Measurements from ENCODE around the gene INHBC.

INHBC gene

DNA sequence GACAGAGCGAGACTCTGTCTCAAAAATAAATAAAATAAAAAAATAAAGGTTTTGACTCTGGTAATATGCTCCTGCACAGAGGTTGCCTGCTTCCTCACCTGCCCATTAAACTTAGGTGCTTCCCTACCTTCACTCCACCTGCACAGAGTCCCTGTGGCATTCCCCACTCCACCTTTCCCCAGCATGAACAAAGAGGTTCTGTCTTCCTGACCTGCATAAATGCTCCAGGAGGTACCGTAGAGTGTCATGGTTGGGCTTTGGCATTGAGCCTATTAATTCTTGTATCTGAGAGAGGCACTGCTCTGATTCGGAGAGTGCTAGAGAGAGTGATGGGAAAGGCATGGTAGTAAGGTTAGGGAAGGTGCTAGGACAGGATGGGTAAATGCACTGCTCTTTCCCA lies 38.8 kb downstream of the INHBC start:
- H3K4me3 ChIP-seq (replicated peaks; ENCODE audit: low read depth, low read length) = no peak overlapping the region
- H3K27me3 ChIP-seq (replicated peaks; ENCODE audit: control insufficient read depth, insufficient read depth, low read length) = no peaks in the 10 kb centered on the region
- peaks cover 25% of the 10 kb centered on the region for H3K36me3 ChIP-seq (ENCODE audit: control insufficient read depth, insufficient read depth, low read length)
- DNase-seq (ENCODE audit: extremely low read depth, insufficient read length) = no peak
- TF ChIP-seq, protein P1, sequence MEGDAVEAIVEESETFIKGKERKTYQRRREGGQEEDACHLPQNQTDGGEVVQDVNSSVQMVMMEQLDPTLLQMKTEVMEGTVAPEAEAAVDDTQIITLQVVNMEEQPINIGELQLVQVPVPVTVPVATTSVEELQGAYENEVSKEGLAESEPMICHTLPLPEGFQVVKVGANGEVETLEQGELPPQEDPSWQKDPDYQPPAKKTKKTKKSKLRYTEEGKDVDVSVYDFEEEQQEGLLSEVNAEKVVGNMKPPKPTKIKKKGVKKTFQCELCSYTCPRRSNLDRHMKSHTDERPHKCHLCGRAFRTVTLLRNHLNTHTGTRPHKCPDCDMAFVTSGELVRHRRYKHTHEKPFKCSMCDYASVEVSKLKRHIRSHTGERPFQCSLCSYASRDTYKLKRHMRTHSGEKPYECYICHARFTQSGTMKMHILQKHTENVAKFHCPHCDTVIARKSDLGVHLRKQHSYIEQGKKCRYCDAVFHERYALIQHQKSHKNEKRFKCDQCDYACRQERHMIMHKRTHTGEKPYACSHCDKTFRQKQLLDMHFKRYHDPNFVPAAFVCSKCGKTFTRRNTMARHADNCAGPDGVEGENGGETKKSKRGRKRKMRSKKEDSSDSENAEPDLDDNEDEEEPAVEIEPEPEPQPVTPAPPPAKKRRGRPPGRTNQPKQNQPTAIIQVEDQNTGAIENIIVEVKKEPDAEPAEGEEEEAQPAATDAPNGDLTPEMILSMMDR (IDR thresholded peaks at IDR 0.05; ENCODE audit: insufficient read depth, low read length, poor library complexity, severe bottlenecking) = no peak

DNA sequence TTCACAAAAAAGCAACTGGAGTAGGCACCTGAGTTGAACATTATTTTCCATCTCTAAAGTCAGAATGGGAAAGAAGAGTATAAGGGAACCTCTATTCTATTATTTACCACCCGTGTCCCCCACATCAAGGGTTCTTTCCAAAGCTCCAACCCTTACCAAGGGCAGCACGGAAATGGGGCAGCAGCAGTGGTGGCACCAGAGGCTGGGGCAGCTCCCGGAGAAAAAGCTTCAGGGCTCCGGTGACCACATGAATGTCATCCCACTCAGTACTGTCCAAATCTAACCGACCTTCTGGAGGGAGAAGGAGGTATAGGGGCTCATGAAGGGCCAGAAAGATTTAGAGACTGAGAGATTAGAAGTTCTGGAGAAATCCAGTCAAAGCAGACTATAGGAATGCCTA lies 39.3 kb downstream of the INHBC start:
- no peaks in the 10 kb centered on the region for H3K27me3 ChIP-seq (replicated peaks; ENCODE audit: control insufficient read depth, insufficient read depth, low read length)
- TF ChIP-seq, protein P1 (IDR thresholded peaks at IDR 0.05; ENCODE audit: insufficient read depth, low read length, poor library complexity, severe bottlenecking) = no peak
- peaks cover 25% of the 10 kb centered on the region for H3K36me3 ChIP-seq (ENCODE audit: control insufficient read depth, insufficient read depth, low read length)
- H3K4me3 ChIP-seq (replicated peaks; ENCODE audit: low read depth, low read length) = no peak overlapping the region
- no peak for DNase-seq (ENCODE audit: extremely low read depth, insufficient read length)

DNA sequence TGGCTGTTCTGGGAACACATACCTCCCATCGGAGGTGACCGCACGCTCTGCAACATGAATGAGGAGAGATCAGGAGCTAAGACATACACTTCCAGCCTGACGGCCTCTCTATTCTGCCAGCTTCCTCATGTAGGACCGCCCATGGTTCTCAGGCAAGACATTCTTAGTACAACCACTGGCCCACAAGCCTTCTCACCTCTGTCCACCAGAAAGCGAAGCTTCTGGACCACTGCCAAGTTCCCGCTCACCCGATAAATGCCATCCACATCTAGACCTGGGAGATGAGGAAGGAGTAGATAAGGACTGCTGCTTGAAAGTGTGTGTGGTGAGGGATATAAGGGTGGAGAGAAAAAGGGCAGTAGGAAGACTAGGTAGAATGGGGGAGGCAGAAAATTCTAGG lies 39.8 kb downstream of the INHBC start:
- no peak overlapping the region for H3K4me3 ChIP-seq (replicated peaks; ENCODE audit: low read depth, low read length)
- no peak for DNase-seq (ENCODE audit: extremely low read depth, insufficient read length)
- TF ChIP-seq, protein P1 (IDR thresholded peaks at IDR 0.05; ENCODE audit: insufficient read depth, low read length, poor library complexity, severe bottlenecking) = no peak
- no peaks in the 10 kb centered on the region for H3K27me3 ChIP-seq (replicated peaks; ENCODE audit: control insufficient read depth, insufficient read depth, low read length)
- peaks cover 23% of the 10 kb centered on the region for H3K36me3 ChIP-seq (ENCODE audit: control insufficient read depth, insufficient read depth, low read length)

DNA sequence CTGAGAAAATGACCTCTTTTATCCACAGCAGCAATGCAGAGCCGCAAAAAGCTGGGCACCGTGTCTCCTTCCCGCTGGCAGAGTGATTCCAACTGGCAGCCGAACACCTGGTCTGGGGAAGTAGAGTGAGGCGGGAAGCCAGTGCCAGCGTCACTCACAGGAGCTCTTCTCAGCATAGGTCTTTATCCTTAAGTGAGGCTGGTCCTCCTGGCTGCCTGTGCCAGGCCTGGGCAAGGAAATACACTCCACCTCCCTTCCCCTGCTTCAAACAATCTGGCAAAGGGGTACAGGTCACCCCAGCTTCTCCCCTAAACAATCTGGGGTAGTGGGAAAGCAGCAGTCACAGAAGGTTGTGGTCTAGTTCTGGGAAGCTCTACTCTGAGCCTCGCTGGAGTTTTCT lies 40.3 kb downstream of the INHBC start:
- TF ChIP-seq, protein P1 (IDR thresholded peaks at IDR 0.05; ENCODE audit: insufficient read depth, low read length, poor library complexity, severe bottlenecking) = no peak
- DNase-seq (ENCODE audit: extremely low read depth, insufficient read length) = no peak
- Histone ChIP-seq H3K36me3 (ENCODE audit: control insufficient read depth, insufficient read depth, low read length) (peaks cover 21% of the 10 kb centered on the region), H3K27me3 (replicated peaks; ENCODE audit: control insufficient read depth, insufficient read depth, low read length) (no peaks in the 10 kb centered on the region), H3K4me3 (replicated peaks; ENCODE audit: low read depth, low read length) (no peak overlapping the region)

DNA sequence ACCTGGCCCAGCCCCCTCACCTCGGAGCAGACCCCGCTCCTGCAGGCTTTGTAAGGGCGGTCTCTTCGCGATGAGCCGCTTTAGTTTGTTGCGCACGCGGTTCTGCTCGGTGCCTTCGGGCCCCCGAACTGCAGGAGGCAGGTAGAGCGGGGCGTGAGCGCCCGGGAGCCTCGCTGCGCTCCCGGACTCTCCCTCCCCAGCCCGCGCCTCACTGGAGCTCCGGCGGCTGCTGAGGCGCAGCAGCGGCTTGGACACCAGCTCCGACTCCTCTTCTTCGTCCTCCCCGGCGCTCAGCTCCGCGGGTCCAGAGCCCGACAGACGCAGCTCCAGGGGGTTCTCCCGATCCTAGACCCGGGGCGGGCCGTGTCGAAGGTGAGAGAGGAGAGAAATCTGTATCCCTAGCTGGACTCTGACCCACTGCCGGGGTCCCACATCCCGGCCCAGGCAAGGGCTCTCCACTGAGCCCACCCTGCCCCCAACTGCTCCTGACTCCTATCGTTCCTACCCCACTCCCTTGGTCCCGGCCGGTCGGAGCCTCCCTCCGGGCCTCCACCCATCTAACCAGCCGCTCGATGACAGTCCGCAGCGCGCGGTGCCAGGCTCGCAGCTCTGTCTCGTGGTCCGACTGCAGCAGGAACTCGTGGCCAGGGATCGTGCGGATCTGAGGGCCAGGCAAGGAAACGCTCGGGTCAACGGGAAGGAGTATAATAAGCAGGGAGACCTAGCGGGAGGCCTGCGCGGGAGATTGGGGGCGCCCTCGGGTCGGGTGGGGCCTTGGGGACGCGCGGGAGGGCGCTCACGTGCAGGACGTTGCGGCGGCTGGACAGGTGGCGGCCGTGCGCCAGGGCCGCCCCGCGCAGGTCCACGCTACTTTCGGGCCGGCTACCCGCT lies 40.9 kb downstream of the INHBC start:
- TF ChIP-seq, protein P1 (IDR thresholded peaks at IDR 0.05; ENCODE audit: insufficient read depth, low read length, poor library complexity, severe bottlenecking) = no peak
- H3K27me3 ChIP-seq (replicated peaks; ENCODE audit: control insufficient read depth, insufficient read depth, low read length) = no peaks in the 10 kb centered on the region
- peak overlapping the region; percentile 70 for H3K4me3 ChIP-seq (replicated peaks; ENCODE audit: low read depth, low read length)
- no peak for DNase-seq (ENCODE audit: extremely low read depth, insufficient read length)
- peaks cover 20% of the 10 kb centered on the region for H3K36me3 ChIP-seq (ENCODE audit: control insufficient read depth, insufficient read depth, low read length)
